HG02759 (cell line): Measurements from ENCODE around the gene PATZ1.

Source experiments
- ATAC-seq: cut with Tn5 transposase; IDR thresholded peaks from one replicate; pipeline ENCODE4 v1.9.1; 2021; ENCODE audit warnings: mild to moderate bottlenecking, moderate library complexity; ENCODE audit not compliant: unreplicated experiment

Gene PATZ1

DNA sequence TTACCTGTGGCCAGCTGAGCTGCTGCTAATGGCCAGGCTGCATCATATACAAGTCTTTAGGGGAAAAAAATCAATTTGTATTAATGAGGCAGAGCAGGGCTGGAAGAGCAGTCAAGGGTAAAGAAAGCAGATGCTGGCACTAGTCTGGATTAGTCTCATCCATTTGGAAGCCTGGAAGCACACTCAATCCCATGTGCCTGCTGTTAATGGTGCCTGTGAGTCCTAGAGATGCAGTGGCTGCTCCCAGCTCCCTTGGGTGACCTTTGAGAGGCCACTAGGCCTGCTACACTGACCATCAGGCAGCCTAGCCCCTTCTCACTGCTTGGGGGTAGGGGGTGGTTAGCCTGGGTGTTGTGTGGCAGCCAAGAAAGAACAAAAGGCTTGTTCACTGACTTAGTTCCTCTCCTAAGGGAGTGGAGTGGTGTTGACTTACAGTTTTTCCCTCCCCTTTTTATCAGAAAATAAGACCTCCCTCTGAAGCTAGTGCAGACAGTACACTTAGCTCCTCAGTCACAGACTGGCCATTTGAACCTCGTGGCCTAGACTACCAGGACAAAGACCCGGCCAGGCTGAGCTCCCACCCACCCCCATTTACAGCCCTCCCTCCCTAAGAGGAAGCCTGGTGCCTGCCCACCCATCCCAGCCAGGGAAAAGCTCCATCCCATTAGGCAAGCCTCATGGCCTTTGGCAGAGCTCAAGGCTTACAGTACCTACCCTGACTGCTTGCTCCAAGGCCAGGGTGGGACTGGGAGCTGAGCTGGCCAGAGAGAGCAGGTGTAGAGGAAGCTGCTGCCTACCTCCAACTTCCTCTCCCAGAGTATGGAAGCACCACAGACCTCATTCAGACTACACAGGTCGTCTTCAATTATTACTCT is 61.6 kb downstream of the PATZ1 start:
- ATAC-seq = no peak

- no peak for ATAC-seq
Observed at GRCh38 chr22:31282748-31283468, 63.2 kb downstream of the PATZ1 start.

DNA sequence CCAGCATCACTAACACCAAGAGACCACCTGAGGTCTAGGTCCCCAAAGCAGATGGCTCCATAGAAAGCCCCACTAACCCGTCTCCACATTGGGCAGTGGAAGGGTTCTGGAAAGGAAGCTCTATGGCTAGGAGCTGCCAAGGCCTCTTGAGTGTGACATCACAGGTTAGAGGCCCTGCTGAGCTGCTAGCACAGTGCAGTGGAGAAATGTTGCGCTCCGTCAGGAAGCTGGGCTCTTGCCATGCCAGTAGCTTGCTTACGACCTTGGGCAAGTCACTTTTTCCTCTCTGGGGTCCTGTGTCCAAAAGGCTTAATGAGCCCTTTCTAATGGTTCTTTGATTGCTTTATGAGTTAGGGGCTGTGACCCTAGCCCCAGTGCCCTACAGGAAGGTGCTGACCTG is 64.4 kb downstream of the PATZ1 start:
- no peak for ATAC-seq

DNA sequence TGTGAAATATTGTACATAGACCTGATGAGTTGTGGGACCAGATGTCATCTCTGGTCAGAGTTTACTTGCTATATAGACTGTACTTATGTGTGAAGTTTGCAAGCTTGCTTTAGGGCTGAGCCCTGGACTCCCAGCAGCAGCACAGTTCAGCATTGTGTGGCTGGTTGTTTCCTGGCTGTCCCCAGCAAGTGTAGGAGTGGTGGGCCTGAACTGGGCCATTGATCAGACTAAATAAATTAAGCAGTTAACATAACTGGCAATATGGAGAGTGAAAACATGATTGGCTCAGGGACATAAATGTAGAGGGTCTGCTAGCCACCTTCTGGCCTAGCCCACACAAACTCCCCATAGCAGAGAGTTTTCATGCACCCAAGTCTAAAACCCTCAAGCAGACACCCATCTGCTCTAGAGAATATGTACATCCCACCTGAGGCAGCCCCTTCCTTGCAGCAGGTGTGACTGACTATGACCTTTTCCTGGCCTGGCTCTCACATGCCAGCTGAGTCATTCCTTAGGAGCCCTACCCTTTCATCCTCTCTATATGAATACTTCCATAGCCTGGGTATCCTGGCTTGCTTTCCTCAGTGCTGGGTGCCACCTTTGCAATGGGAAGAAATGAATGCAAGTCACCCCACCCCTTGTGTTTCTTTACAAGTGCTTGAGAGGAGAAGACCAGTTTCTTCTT is 66.2 kb downstream of the PATZ1 start:
- ATAC-seq = no peak

DNA sequence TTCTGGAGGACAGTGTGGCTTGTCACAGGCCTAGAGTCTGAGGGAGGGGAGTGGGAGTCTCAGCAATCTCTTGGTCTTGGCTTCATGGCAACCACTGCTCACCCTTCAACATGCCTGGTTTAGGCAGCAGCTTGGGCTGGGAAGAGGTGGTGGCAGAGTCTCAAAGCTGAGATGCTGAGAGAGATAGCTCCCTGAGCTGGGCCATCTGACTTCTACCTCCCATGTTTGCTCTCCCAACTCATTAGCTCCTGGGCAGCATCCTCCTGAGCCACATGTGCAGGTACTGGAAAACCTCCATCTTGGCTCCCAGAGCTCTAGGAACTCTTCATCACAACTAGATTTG is 66.8 kb downstream of the PATZ1 start:
- no peak for ATAC-seq

DNA sequence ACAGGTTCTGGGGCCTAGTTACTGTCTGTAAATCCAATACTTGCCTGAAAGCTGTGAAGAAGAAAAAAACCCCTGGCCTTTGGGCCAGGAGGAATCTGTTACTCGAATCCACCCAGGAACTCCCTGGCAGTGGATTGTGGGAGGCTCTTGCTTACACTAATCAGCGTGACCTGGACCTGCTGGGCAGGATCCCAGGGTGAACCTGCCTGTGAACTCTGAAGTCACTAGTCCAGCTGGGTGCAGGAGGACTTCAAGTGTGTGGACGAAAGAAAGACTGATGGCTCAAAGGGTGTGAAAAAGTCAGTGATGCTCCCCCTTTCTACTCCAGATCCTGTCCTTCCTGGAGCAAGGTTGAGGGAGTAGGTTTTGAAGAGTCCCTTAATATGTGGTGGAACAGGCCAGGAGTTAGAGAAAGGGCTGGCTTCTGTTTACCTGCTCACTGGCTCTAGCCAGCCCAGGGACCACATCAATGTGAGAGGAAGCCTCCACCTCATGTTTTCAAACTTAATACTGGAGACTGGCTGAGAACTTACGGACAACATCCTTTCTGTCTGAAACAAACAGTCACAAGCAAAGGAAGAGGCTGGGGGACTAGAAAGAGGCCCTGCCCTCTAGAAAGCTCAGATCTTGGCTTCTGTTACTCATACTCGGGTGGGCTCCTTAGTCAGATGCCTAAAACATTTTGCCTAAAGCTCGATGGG is 67.4 kb downstream of the PATZ1 start:
- no peak for ATAC-seq

DNA sequence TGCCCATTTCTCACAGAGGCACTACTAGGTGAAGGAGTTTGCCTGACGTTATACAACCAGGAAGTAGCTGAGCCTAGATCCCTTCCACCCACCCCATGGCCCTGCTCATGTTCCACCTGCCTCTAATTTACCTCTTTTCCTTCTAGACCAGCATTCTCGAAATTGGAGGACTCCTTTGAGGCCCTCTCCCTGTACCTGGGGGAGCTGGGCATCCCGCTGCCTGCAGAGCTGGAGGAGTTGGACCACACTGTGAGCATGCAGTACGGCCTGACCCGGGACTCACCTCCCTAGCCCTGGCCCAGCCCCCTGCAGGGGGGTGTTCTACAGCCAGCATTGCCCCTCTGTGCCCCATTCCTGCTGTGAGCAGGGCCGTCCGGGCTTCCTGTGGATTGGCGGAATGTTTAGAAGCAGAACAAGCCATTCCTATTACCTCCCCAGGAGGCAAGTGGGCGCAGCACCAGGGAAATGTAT is 68.0 kb downstream of the PATZ1 start:
- ATAC-seq = no peak

DNA sequence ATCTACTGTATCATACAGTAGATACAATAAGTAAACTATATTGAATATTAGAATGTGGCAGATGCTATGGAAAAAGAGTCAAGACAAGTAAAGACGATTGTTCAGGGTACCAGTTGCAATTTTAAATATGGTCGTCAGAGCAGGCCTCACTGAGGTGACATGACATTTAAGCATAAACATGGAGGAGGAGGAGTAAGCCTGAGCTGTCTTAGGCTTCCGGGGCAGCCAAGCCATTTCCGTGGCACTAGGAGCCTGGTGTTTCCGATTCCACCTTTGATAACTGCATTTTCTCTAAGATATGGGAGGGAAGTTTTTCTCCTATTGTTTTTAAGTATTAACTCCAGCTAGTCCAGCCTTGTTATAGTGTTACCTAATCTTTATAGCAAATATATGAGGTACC is 68.4 kb downstream of the PATZ1 start:
- no peak for ATAC-seq

- no peak for ATAC-seq
Observed at GRCh38 chr22:31276426-31277167, 69.5 kb downstream of the PATZ1 start.
